Esophagus mucosa (tissue), 1 donor: ENCODE measurements around the gene IMPA2. TPM values are rescaled to one million over a fixed set of nuclear protein-coding genes. Genes with fewer than 3 reads are reported as not detected.
"Not testable (repeated sequence)": the region's sequence is repeated elsewhere in the genome, so short reads cannot be mapped to it uniquely, and the experiment has no call there.

Experiments
- ATAC-seq: fragments of 200-7000 bp; cut with Tn5 transposase; one replicate; pipeline ENCODE4 v1.9.1; 2020
- total RNA-seq: library from RNA; stranded (reverse); gene quantifications from one replicate; pipeline ENCODE4 v1.2.4, GENCODE V29; 2023
- donor health status: DM: yes; HTN: yes; CAD: no.

The IMPA2 gene
- total RNA-seq, 1 donor from 2014 or later, result 140 TPM

DNA sequence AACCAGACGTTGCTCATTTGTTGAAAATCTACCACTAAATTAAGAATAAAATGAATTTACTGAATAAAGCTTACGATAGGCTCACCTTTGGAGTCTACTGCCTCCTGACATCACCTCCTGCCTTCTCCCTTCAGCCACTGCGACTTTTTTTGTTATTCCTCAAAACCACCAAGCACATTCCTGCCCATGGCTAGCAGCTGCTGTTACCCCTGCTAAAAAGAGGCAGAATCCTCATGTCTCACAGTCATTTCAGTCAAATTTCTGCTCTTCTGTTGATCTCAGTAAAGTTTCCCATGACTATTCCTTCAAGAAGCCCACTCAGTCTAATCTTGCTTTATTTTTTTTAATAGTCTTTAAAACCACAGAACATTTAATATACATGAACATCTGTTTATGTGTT is 71.6 kb downstream of the IMPA2 start:
- ATAC-seq, result no peak

DNA sequence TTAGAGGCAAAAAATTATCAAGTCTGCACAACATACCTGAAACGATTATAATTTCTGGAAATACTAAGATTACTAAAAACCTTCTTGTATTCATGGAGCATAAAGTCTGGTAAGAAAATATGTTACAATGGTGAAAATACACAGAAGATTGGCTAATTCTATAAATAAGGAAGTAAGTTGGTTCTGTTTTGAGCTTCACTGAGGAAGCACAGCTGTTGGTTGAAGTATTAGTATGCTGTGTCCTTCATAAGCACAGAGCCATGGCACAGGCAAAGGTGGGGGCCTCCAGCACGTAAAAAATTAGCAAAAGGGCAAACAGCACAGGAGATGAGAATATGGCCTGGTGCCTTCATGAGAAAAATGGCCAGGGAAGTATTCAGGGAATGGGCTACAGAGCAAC is 72.0 kb downstream of the IMPA2 start:
- ATAC-seq, result no peak

GRCh38 chr18:12056034-12056883 is 75.0 kb downstream of the IMPA2 start:
- ATAC-seq, result no peak

GRCh38 chr18:12056884-12057402 is 75.6 kb downstream of the IMPA2 start:
- no peak for ATAC-seq

DNA sequence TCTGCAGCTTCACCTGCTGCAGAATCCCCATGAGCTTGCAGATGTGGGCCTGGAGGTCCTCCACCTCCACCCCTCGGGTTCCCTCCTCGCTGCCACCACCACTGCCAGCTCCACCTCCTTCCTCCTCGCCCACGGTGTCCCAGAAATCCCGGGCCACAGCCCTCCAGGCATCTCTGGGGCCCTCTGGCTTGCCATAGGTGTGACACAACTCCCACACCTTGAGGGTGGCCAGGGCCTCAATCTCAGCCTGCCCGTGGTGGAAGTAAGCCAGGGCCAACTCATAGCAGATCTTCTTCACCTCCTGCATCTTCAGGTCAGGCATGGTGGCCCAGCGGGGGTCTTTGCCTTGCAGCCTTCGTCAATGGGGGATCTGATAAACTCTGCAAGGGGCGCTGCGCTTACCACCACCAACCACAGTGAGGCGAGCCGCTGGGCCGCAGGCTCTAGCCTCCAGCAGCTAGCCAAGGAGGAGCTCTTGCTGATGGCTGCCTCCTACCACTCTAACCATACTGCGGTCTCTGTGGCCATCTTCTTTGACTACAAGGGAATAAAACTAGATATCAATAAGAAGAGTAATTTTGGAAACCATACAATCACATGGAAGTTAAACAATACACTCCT is 76.2 kb downstream of the IMPA2 start:
- no peak for ATAC-seq

DNA sequence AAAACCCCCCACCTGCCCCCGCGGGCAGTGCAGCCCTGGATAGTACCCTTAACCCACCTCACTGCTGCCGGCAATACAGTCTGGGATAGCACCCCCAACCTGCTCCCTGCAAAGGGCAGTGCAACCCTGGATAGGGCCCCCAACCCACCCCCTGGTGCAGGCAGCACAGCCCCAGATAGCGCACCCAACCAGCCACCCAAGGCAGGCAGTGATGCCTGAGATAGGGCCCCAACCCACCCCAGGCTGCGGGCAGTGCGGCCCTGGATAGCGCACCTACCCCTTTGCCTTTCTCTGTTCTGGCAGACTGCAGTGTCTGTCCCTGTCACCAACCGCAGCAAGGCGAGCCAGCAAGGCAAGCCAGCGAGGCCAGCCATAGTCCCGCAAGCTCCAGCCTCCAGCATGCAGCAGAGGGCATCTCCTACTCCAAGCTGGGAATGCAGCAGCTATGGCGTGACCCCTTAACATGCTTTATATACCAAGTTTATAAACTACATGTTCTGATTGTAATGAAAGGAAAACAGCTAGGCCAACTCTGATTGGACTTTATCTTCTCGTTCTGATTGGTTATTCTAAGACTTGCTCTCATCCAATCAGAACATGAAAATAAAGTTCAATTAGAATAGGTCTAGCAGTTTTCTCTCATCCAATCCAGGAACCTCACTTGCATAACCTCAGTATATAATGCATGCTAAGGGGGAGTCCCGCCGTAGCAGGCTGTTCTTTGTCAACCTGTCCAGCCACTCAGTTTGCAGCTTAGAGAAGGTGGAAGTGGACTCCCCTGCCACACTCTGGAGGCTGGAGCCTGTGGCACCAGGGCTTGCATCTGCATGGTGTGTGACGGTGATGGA is 78.3 kb downstream of the IMPA2 start:
- peak; percentile 24 for ATAC-seq

DNA sequence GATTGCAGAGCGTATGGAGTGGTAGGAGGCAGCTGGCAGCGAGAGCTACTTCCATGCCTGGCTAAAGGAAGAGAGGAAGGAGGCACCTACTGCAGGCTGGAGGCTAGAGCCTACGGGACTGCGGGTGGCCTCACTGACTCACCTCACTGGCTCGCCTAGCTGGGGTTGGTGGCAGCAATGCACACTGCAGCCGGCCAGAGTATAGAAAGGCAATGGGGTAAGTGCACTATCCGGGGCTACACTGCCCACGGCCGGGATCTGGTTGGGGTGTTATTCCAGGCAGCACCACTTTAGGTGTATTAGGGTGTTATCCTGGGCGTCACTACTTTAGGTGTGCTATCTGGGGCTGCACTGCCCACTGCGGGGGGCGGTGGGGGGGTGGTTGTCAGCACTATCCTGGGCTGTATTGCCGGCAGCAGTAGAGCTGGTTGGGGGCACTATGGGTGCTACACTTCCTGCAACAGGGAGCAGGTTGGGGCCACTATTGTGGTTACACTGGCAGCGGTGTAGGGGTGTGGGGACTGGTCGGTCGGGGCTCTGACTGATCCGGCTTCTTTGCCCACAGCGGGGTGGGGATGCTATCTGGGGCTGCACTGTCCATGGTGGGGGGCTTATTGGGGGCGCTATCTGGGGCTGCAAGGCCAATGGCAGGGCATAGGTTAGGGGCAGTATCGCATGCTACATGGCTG is 79.0 kb downstream of the IMPA2 start:
- peak; percentile 59 for ATAC-seq

- no peak for ATAC-seq
Measured at GRCh38 chr18:12061685-12062084, 80.4 kb downstream of the IMPA2 start.

DNA sequence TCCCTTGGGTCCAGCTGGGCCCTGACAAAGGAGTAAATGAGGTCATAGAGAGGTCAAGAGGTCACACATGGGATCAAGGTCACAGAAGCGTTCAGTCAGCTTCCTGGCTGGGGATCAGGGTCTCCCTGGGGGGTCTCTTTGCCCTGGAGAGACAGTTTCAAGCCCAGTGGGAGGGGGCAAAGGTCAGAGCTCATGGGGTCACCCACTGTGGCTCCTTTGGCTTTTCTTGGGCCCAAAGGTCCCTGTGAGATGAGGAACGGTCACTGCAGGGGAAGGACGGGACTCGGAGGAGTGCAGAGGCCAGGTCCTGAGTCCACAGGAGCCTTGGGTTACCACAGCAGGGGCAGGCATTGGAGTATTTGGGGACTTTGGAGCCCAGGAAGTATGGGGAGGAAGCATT is 81.7 kb downstream of the IMPA2 start:
- ATAC-seq, result no peak

- no peak for ATAC-seq
Measured at GRCh38 chr18:12064086-12064763, 82.9 kb downstream of the IMPA2 start.

DNA sequence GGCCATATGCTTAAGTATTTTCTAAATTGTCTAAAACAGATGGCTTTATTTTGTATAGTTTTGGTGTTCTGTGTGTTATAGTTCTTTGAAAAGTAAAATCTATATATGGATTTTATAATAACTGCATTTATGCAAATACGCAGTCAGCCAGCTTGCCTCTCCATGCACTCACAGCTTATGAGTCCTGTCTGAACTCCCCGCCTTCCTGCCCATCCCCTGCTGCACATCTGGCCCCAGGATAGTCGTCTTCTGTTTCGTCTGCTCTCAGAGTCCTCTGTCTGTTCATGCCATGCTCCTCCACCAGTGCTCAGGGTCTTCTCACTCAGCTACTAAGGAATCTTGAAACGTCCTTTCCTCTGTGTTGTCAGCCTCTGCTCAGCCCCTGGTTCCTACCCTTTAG is 84.1 kb downstream of the IMPA2 start:
- no peak for ATAC-seq

DNA sequence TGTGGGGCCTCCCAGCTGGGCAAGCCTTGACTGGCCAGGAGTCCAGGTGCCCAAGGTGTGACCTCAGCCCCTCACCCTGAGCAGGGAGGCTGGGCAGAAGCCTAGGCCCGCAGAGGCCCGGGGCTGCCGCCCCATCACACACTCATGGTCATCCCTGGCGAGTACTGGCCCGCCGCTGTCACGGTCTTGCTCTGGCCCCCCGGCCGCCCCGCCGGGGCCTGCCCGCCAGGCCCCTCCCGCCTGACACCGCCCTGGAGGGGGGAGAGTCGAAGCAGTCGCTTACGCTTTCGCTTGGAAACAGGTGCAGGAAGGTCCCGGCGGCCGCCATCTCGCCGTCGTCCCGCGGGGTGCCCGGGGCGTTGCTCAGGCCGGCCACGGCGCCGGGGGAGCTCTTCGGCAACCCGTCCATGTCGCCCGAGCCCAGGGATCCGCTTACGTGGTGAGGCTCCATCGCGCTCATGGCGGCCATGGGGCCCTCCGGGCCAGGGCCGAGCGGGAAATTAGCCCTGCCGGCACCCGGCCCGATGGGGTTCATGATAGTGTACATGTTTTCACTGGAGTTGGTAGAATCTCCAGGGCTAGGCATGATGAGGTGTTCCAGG is 85.7 kb downstream of the IMPA2 start:
- ATAC-seq, result peak; percentile 30

- peak; percentile 26 for ATAC-seq
Measured at GRCh38 chr18:12067671-12068070, 86.4 kb downstream of the IMPA2 start.

DNA sequence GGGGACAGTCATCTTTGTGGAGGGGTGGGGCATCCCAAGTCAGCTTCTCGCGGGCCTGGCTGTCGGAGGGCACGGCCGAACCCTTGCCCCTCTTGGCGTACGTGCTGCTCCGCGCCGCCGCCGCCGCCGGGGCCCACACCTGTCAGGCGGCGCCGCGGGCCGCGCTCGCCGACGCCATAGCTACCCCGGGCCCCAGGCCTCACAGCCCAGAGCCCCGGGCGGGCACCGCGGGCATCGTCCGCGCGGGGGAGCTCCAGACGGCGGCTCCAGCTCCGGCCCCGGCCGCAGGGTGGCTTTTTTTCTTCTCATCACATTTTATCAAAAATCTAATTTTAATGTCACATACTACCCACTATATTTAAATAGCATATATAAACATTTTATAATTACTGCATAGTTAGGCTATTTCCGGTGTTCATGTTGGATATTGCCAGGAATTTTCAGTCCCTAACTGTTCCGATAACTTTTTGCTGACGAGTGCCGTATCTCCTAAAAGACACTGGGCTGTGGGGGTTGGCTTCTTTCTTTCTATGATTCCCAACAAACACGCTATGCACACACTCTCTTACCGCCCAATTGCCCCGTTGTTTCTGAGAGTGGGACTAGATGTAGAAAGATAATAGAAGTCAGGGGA is 87.1 kb downstream of the IMPA2 start:
- ATAC-seq, result peak; percentile 25

GRCh38 chr18:12068950-12069320 is 87.6 kb downstream of the IMPA2 start:
- no peak for ATAC-seq

DNA sequence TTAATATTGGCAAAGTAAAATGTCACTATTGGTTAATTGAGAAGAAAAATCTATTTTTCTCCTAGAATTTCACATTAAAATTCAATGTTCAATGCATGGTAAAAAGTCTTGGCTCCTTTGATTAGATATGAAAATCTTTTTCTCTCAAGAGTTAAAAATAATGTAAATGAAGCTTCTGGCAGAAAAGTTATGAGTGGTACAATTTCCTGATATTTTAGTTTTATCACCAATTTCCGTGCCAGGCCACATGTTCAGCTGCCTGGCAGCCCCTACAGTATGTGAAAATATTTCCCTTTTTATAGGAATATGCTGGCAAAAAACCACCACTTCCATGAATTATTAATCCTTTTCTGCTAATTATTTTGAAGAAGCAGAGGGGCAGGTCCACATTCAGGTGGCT is 89.8 kb downstream of the IMPA2 start:
- ATAC-seq, result not testable (repeated sequence)

DNA sequence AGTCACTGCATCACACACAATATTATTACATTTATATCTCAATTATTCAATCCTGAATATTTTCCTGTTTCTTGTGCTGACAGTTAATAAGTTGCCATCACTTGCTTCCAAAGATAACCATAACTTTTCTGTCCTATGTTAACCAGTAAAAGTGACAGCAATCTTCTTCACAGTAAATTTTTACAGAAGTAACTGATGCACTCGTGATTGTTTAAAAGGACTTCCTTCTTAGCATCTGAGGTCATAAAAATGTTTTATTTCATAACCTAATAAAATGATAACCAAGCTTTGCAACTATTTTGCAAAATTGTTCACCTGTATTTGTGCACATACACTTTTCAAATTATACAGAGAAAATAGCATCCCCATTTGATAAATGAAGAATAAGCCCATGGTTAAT is 91.7 kb downstream of the IMPA2 start:
- no peak for ATAC-seq

GRCh38 chr18:12074736-12075135 is 93.4 kb downstream of the IMPA2 start:
- peak; percentile 41 for ATAC-seq

GRCh38 chr18:12076424-12077140 is 95.3 kb downstream of the IMPA2 start:
- ATAC-seq, result peak; percentile 79

- ATAC-seq, result not testable (repeated sequence)
Measured at GRCh38 chr18:12077994-12078393, 96.7 kb downstream of the IMPA2 start.
